Measurements from ENCODE around the gene DOP1A.

Gene DOP1A

GRCh38 chr6:83138118-83138722, 70.7 kb downstream of the DOP1A start:
- TF ChIP-seq CTCF (conservative IDR thresholded peaks at IDR 0.05; ENCODE audit: low read length), result no peak
- no peak overlapping the region for H3K4me3 ChIP-seq (ENCODE audit: low read length)
- DNase-seq (ENCODE audit: low read depth), result no peak

- H3K4me3 ChIP-seq (ENCODE audit: low read length), result no peak overlapping the region
- no peak for DNase-seq (ENCODE audit: low read depth)
- TF ChIP-seq CTCF (conservative IDR thresholded peaks at IDR 0.05; ENCODE audit: low read length), result no peak
These were observed 71.3 kb downstream of the DOP1A start for GRCh38 chr6:83138758-83139157.

DNA sequence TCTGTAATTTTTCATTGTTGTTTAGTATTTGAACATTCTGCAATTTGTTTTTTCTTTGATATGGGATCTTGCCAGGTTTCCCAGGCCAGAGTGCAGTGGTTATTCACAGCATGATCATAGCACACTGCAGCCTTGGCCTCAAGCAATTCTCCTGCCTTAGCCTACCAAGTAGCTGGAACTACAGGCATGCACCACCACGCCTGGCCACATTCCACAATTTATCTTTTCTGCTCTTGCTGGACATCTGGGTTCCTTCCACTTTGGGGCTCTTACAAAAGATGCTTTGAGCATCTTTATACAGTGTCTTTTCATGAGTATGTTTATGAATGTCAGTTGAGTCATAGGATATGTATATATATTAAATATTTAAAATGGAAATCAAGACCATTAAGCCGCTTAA, 83.6 kb downstream of the DOP1A start:
- TF ChIP-seq CTCF (conservative IDR thresholded peaks at IDR 0.05; ENCODE audit: low read length), result no peak
- H3K4me3 ChIP-seq (ENCODE audit: low read length), result no peak overlapping the region
- no peak for DNase-seq (ENCODE audit: low read depth)

DNA sequence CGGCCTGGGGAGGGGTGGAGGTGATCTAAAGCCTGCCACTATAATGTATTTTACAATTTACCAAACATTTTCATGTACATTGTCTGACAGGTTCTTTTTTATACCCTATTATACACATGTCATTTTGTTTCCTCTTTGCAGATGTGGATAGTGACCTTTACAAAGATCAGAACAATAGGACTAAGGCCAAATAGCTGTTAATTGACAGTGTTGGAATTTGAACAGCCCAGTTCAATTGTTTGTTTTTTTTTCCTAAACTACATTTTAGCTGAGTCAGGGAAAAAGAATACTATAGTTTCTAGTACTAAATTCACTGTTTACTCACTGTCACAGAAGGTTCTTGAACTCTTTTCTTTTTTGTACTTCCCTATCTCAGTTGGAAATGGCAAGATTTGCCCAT, 85.4 kb downstream of the DOP1A start:
- TF ChIP-seq CTCF (conservative IDR thresholded peaks at IDR 0.05; ENCODE audit: low read length), result no peak
- no peak for DNase-seq (ENCODE audit: low read depth)
- no peak overlapping the region for H3K4me3 ChIP-seq (ENCODE audit: low read length)

- no peak overlapping the region for H3K4me3 ChIP-seq (ENCODE audit: low read length)
- DNase-seq (ENCODE audit: low read depth), result no peak
- TF ChIP-seq CTCF (conservative IDR thresholded peaks at IDR 0.05; ENCODE audit: low read length), result no peak
These were observed 86.5 kb downstream of the DOP1A start for GRCh38 chr6:83153883-83154521.

DNA sequence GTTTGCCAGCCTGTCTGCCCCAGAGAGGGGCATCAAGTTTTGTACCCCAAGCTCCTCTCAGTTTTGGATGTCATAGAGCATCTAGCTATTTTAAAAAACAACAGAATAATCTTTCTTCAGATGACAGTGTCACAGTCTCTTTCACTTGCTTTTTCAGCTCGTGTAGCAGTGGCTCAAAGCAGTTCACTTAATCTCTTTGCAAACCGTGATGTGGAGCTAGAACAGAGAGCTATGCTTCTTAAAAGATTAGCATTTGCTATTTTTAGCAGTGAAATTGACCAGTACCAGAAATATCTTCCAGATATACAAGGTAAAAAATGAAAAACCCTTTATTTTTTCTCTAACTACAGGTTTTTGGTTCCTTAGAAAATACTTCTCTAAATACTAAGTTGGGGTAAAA, 88.3 kb downstream of the DOP1A start:
- no peak for DNase-seq (ENCODE audit: low read depth)
- TF ChIP-seq CTCF (conservative IDR thresholded peaks at IDR 0.05; ENCODE audit: low read length), result no peak
- no peak overlapping the region for H3K4me3 ChIP-seq (ENCODE audit: low read length)

DNA sequence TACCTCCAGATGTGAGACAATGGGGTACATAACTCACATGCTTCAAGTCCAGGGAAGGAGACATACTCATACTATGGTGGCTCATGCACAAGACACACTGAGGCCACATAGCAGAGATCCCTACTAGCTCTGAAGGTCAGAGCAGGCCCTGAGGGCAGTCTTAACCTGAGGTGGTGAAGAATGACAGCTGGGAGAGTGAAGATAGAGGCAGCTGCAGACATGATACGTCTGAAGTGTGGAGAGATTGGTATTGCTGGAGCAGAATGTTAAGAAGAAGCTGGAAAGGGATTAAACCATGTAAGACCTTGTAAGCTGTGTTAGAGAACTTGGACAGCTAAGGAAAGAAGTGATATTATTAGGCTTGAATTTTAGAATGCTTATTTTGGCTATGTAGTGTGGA, 92.7 kb downstream of the DOP1A start:
- DNase-seq (ENCODE audit: low read depth), result no peak
- TF ChIP-seq CTCF (conservative IDR thresholded peaks at IDR 0.05; ENCODE audit: low read length), result no peak
- no peak overlapping the region for H3K4me3 ChIP-seq (ENCODE audit: low read length)

All from AG10803 (cell line).